ENCODE measurements around the gene ATP2C2.

The ATP2C2 gene

GRCh38 chr16:84443166-84443802 lies 74.9 kb downstream of the ATP2C2 start:
- no peak for TF ChIP-seq CTCF (IDR thresholded peaks at IDR 0.05; ENCODE audit: low read length, missing control alignments)
- no peak for DNase-seq (ENCODE audit: low read depth)
- no peak overlapping the region for H3K4me3 ChIP-seq (replicated peaks; ENCODE audit: low read depth, low read length)

GRCh38 chr16:84444476-84444875 lies 76.1 kb downstream of the ATP2C2 start:
- no peak for TF ChIP-seq CTCF (IDR thresholded peaks at IDR 0.05; ENCODE audit: low read length, missing control alignments)
- no peak overlapping the region for H3K4me3 ChIP-seq (replicated peaks; ENCODE audit: low read depth, low read length)
- no peak for DNase-seq (ENCODE audit: low read depth)

- DNase-seq (ENCODE audit: low read depth): peak; percentile 12
- TF ChIP-seq CTCF (IDR thresholded peaks at IDR 0.05; ENCODE audit: low read length, missing control alignments): no peak
Observed at GRCh38 chr16:84446084-84446483, 77.7 kb downstream of the ATP2C2 start.

GRCh38 chr16:84446596-84447392 lies 78.5 kb downstream of the ATP2C2 start:
- TF ChIP-seq CTCF (IDR thresholded peaks at IDR 0.05; ENCODE audit: low read length, missing control alignments): no peak
- no peak overlapping the region for H3K4me3 ChIP-seq (replicated peaks; ENCODE audit: low read depth, low read length)
- no peak for DNase-seq (ENCODE audit: low read depth)

More at GRCh38 chr16:84446084-84446483, 77.7 kb downstream of the ATP2C2 start:
- no peak overlapping the region for H3K4me3 ChIP-seq (replicated peaks; ENCODE audit: low read depth, low read length)

- TF ChIP-seq CTCF (IDR thresholded peaks at IDR 0.05; ENCODE audit: low read length, missing control alignments): no peak
- no peak overlapping the region for H3K4me3 ChIP-seq (replicated peaks; ENCODE audit: low read depth, low read length)
- no peak for DNase-seq (ENCODE audit: low read depth)
Observed at GRCh38 chr16:84448444-84448843, 80.1 kb downstream of the ATP2C2 start.

- DNase-seq (ENCODE audit: low read depth): no peak
- H3K4me3 ChIP-seq (replicated peaks; ENCODE audit: low read depth, low read length): no peak overlapping the region
- TF ChIP-seq CTCF (IDR thresholded peaks at IDR 0.05; ENCODE audit: low read length, missing control alignments): no peak
Observed at GRCh38 chr16:84449156-84450140, 81.1 kb downstream of the ATP2C2 start.

All from fibroblast of pulmonary artery (primary cell).